ENCODE measurements around the gene PHACTR3. TPM values are rescaled to one million over a fixed set of nuclear protein-coding genes. Genes with fewer than 3 reads are reported as not detected.

The PHACTR3 gene
- total RNA-seq, 2 donors from 2014 or later = not detected

DNA sequence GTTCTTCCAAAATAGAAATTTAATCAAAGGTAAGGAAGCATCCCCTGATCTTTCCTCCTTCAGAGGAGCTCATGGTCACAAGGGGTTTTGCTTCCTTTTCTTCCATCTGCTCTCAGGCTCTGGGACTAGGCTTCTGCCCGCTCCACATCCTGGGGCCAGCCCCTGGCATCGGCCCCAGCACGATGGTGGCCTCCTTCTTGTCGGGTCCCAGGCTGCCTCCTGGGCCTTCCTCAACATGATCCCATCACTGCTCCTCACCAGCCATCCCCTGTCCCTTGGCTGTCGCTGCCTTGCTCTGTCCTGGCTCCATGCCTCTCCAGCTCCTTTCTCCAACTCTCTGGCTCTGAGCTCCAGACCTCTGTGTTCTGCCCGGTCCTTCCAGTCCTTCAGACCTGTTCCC, 4.1 kb downstream of the PHACTR3 start:
- TF ChIP-seq, protein P1, sequence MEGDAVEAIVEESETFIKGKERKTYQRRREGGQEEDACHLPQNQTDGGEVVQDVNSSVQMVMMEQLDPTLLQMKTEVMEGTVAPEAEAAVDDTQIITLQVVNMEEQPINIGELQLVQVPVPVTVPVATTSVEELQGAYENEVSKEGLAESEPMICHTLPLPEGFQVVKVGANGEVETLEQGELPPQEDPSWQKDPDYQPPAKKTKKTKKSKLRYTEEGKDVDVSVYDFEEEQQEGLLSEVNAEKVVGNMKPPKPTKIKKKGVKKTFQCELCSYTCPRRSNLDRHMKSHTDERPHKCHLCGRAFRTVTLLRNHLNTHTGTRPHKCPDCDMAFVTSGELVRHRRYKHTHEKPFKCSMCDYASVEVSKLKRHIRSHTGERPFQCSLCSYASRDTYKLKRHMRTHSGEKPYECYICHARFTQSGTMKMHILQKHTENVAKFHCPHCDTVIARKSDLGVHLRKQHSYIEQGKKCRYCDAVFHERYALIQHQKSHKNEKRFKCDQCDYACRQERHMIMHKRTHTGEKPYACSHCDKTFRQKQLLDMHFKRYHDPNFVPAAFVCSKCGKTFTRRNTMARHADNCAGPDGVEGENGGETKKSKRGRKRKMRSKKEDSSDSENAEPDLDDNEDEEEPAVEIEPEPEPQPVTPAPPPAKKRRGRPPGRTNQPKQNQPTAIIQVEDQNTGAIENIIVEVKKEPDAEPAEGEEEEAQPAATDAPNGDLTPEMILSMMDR (IDR thresholded peaks at IDR 0.05) = no peak
- Histone ChIP-seq H3K4me1 (ENCODE audit: control insufficient read depth in 1 of 2, low read depth in 2 of 2) (peaks cover 0 to 5% of the 10 kb centered on the region in 2 donors), H3K27ac (no peak overlapping the region), H3K27me3 (replicated peaks; ENCODE audit: insufficient read depth) (no peaks in the 10 kb centered on the region), H3K4me3 (no peak overlapping the region), H3K9me3 (no peaks in the 10 kb centered on the region), H3K36me3 (no peaks in the 10 kb centered on the region)
- ATAC-seq (ENCODE audit: insufficient number of reproducible peaks, low FRiP score, low read depth) = no peak
- DNase-seq (ENCODE audit: low spot score) = no peak

DNA sequence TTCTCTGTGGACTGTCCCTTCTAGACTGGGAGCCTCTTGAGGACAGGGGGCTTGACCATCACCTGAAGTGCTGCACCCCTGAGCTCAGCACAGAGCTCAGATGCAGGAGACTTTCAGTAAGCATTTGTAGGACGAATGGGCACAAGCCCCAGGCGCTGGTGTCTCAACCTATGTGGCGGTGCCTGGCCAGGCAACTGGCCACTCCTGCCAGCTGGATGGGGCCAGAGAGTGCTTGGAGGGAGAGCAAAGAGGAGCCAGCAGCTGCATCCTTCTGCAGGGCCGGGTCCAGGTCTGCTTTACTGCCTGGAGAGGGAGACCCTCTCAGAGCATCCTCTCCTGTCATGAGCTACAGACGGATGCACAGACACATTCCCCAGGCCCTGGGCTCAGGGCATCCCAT, 4.5 kb downstream of the PHACTR3 start:
- TF ChIP-seq, protein P1 (IDR thresholded peaks at IDR 0.05) = no peak
- H3K4me3 ChIP-seq = no peak overlapping the region
- no peaks in the 10 kb centered on the region for H3K36me3 ChIP-seq
- no peaks in the 10 kb centered on the region for H3K9me3 ChIP-seq
- DNase-seq (ENCODE audit: low spot score) (no peak), ATAC-seq (ENCODE audit: insufficient number of reproducible peaks, low FRiP score, low read depth) (no peak)
- peaks cover 0 to 5% of the 10 kb centered on the region in 2 donors for H3K4me1 ChIP-seq (ENCODE audit: control insufficient read depth in 1 of 2, low read depth in 2 of 2)
- H3K27ac ChIP-seq = no peak overlapping the region
- no peaks in the 10 kb centered on the region for H3K27me3 ChIP-seq (replicated peaks; ENCODE audit: insufficient read depth)

DNA sequence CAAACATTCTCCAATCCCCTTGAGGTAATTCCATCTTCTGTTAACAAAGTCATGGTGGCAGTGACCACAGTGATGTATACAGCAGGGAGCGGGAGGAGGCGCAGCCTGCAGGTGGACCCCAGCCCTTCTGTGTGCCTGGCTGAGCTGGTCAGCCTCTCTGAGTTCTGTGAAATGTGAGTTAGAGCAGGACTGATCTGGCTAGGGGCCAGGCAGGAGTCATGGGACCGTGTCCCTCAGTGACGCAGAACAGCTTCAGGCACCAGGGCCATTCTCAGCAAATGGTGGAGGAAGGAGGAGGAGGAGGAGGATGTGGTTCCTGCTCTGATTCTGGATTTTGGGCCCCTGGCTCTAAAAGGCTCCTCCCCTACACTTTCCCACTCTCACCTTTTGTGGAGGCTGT, 6.9 kb downstream of the PHACTR3 start:
- no peak for DNase-seq (ENCODE audit: low spot score)

DNA sequence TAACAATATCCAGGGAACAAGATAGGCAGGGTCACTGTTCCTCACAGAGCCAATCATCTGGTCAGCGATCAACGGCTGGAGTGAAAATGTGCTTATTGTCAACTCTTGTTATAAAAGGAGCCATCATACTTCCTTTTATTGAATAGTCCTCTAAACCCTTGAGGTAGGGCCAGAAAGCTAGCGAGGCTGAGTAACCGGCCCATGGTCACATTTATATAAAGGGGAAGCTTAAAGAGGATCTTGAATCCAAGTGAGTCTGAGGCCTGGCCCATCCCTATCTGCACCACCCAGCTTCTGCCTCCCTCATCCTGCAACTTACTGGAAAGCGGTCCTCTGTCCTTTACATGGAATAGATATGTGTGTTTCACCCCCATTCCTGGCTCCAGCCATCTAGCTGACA, 9.5 kb downstream of the PHACTR3 start:
- no peak overlapping the region for H3K27ac ChIP-seq
- H3K4me1 ChIP-seq (ENCODE audit: control insufficient read depth in 1 of 2, low read depth in 2 of 2) = no peaks in the 10 kb centered on the region
- DNase-seq (ENCODE audit: low spot score) (no peak), ATAC-seq (ENCODE audit: insufficient number of reproducible peaks, low FRiP score, low read depth) (no peak)
- TF ChIP-seq, protein P1 (IDR thresholded peaks at IDR 0.05) = no peak
- H3K36me3 ChIP-seq = no peaks in the 10 kb centered on the region
- H3K4me3 ChIP-seq = no peak overlapping the region
- H3K27me3 ChIP-seq (replicated peaks; ENCODE audit: insufficient read depth) = no peaks in the 10 kb centered on the region
- H3K9me3 ChIP-seq = no peaks in the 10 kb centered on the region

More for the DNA sequence above, 6.9 kb downstream of the PHACTR3 start:
- Histone ChIP-seq H3K4me3 (no peak overlapping the region), H3K9me3 (no peaks in the 10 kb centered on the region), H3K27ac (no peak overlapping the region), H3K4me1 (ENCODE audit: control insufficient read depth in 1 of 2, low read depth in 2 of 2) (no peaks in the 10 kb centered on the region), H3K27me3 (replicated peaks; ENCODE audit: insufficient read depth) (no peaks in the 10 kb centered on the region), H3K36me3 (no peaks in the 10 kb centered on the region)
- ATAC-seq (ENCODE audit: insufficient number of reproducible peaks, low FRiP score, low read depth) = no peak
- TF ChIP-seq, protein P1 (IDR thresholded peaks at IDR 0.05) = no peak

DNA sequence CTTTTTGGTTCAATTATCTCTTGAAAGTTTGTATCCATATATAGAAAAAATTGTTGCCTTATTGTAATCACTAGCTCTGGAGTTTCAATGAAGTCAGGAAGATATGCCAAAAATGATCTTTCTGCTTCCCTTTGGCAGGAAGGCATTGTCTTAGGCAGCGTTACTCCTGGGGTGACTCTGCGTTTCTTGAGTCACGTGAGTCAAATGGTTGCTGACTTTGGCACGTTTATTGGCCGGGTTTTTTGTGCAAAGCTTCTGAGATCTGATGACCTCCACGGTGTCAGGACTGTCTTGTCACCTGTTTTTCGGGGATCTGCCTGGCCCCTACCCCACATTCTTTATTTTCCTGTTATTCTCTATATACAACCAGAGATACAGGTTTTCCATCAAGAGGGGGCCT, 10.4 kb downstream of the PHACTR3 start:
- H3K27me3 ChIP-seq (replicated peaks; ENCODE audit: insufficient read depth) = no peaks in the 10 kb centered on the region
- no peaks in the 10 kb centered on the region for H3K36me3 ChIP-seq
- no peaks in the 10 kb centered on the region for H3K9me3 ChIP-seq
- DNase-seq (ENCODE audit: low spot score) (no peak), ATAC-seq (ENCODE audit: insufficient number of reproducible peaks, low FRiP score, low read depth) (no peak)
- H3K4me1 ChIP-seq (ENCODE audit: control insufficient read depth in 1 of 2, low read depth in 2 of 2) = no peaks in the 10 kb centered on the region
- no peak overlapping the region for H3K27ac ChIP-seq
- TF ChIP-seq, protein P1 (IDR thresholded peaks at IDR 0.05) = no peak
- H3K4me3 ChIP-seq = no peak overlapping the region
